CD1c-positive myeloid dendritic cell (primary cell): ENCODE results near the gene CERS6.

ENCODE experiments used
- DNase-seq: peaks from one replicate; pipeline ENCODE4 v3.0.0-alpha.2; 2016; ENCODE audit errors: extremely low spot score

CERS6 gene

GRCh38 chr2:168568476-168569267, 112.6 kb downstream of the CERS6 start:
- no peak for DNase-seq

GRCh38 chr2:168571061-168571460, 115.0 kb downstream of the CERS6 start:
- no peak for DNase-seq

GRCh38 chr2:168573128-168573903, 117.2 kb downstream of the CERS6 start:
- DNase-seq: peak; percentile 31

GRCh38 chr2:168574856-168575630, 119.0 kb downstream of the CERS6 start:
- DNase-seq: no peak

- DNase-seq: no peak
Measured at GRCh38 chr2:168577885-168578284, 121.8 kb downstream of the CERS6 start.

- no peak for DNase-seq
Measured at GRCh38 chr2:168583064-168583709, 127.1 kb downstream of the CERS6 start.

- no peak for DNase-seq
Measured at GRCh38 chr2:168583710-168584521, 127.8 kb downstream of the CERS6 start.

GRCh38 chr2:168584911-168585310, 128.8 kb downstream of the CERS6 start:
- no peak for DNase-seq

GRCh38 chr2:168585700-168586099, 129.6 kb downstream of the CERS6 start:
- DNase-seq: no peak

GRCh38 chr2:168587307-168587706, 131.2 kb downstream of the CERS6 start:
- no peak for DNase-seq

- no peak for DNase-seq
Measured at GRCh38 chr2:168589236-168590211, 133.5 kb downstream of the CERS6 start.

GRCh38 chr2:168592181-168592831, 136.2 kb downstream of the CERS6 start:
- DNase-seq: no peak

- DNase-seq: no peak
Measured at GRCh38 chr2:168593713-168594112, 137.6 kb downstream of the CERS6 start.

GRCh38 chr2:168594778-168595177, 138.7 kb downstream of the CERS6 start:
- DNase-seq: no peak

- DNase-seq: no peak
Measured at GRCh38 chr2:168596881-168597655, 141.0 kb downstream of the CERS6 start.

- DNase-seq: no peak
Measured at GRCh38 chr2:168599738-168600137, 143.7 kb downstream of the CERS6 start.

- DNase-seq: no peak
Measured at GRCh38 chr2:168600949-168601348, 144.9 kb downstream of the CERS6 start.

- DNase-seq: no peak
Measured at GRCh38 chr2:168601741-168602140, 145.7 kb downstream of the CERS6 start.
